ENCODE data around the gene WFIKKN2.

- no peak for TF ChIP-seq CTCF (conservative IDR thresholded peaks at IDR 0.05; ENCODE audit: low read depth, low read length)
- TF ChIP-seq EZH2 (IDR thresholded peaks at IDR 0.05; ENCODE audit: borderline replicate concordance, low read depth, low read length, poor library complexity, severe bottlenecking): no peak
These were observed 28.5 kb downstream of the WFIKKN2 start for GRCh38 chr17:50863931-50864330.
